Tibial nerve (tissue), 4 donors: Measurements from ENCODE around the gene TRIM17.

Experiments
- EP300 ChIP-seq, 2 donors: sonication (generic); formaldehyde crosslinking; IDR thresholded peaks; one replicate each; pipeline ENCODE4 v1.6.1; 2017; ENCODE audit warnings: antibody characterized with exemption in 2 of 2, mild to moderate bottlenecking in 1 of 2
- POLR2A ChIP-seq, 2 donors: fragments of 450-650 bp; IDR thresholded peaks; one replicate each; pipeline ENCODE4 v1.6.1; 2017; ENCODE audit warnings: antibody characterized with exemption in 2 of 2, mild to moderate bottlenecking in 2 of 2, moderate library complexity in 2 of 2
- TF ChIP-seq, protein P1 (sequence below), 5 experiments: fragments of 200-600 bp in 3 of 5; fragments of 450-650 bp in 2 of 5; sonication (generic) in 3 of 5; IDR thresholded peaks; one replicate each; pipeline ENCODE4 v1.5.1; 2016 to 2019; ENCODE audit warnings: antibody characterized with exemption in 5 of 5, mild to moderate bottlenecking in 3 of 5, moderate library complexity in 2 of 5

DNA sequence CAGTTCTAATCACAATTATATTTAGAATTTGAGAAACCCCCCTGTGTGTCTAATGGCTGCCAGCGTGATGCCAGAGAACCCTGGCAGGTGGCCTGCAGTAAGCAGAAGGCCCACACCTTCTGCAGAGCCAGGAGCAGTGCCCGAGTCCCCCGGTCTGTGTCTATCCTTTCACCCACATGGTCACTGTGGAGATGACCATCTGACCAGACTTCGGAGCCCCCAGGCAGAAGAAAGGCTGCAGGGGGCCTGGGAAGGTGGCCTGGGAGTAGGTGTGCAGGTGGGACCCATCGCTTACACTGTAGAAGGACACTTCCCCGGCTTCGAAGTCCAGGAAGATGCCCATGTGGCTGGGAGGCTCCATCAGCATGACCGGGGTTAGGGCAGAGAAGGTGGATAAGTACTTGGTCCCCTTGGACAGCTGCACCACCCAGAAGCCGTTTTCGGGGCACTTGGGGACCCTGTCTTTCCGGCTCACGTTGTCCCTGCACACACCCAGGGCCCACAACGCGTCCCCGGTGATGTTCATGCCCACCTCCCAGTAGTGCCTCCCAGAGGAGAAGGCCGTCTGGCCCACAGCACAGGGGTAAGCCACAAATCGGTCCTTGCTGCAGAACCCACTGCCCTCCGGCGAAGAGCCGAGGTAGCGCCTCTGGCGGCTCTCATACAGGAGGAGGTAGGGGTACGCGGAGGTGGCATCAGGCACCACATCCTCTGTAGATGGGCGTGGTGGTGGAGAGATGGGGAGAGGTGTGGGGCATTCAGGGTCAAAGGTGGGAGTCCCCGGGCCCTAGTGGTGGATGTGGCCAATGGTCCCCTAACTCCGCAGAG lies 8.4 kb downstream of the TRIM17 start:
- TF ChIP-seq, protein P1, sequence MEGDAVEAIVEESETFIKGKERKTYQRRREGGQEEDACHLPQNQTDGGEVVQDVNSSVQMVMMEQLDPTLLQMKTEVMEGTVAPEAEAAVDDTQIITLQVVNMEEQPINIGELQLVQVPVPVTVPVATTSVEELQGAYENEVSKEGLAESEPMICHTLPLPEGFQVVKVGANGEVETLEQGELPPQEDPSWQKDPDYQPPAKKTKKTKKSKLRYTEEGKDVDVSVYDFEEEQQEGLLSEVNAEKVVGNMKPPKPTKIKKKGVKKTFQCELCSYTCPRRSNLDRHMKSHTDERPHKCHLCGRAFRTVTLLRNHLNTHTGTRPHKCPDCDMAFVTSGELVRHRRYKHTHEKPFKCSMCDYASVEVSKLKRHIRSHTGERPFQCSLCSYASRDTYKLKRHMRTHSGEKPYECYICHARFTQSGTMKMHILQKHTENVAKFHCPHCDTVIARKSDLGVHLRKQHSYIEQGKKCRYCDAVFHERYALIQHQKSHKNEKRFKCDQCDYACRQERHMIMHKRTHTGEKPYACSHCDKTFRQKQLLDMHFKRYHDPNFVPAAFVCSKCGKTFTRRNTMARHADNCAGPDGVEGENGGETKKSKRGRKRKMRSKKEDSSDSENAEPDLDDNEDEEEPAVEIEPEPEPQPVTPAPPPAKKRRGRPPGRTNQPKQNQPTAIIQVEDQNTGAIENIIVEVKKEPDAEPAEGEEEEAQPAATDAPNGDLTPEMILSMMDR (IDR thresholded peaks at IDR 0.05): no peak
- TF ChIP-seq POLR2A (IDR thresholded peaks at IDR 0.05) (no peak), EP300 (IDR thresholded peaks at IDR 0.05) (no peak)
